ENCODE results near the gene IL17RD. TPM values are rescaled to one million over a fixed set of nuclear protein-coding genes. Genes with fewer than 3 reads are reported as not detected.
A peak's percentile ranks its signal among the peaks of the same experiment; 100 is the strongest.

IL17RD gene
- total RNA-seq, 1 donor from 2014 or later: 47.4 TPM

GRCh38 chr3:57064572-57064971 lies 100.6 kb downstream of the IL17RD start:
- Mint-ChIP-seq H3K36me3 (no peaks in the 10 kb centered on the region), H3K27ac (no peak overlapping the region), H3K9me3 (peaks cover 6% of the 10 kb centered on the region), H3K27me3 (no peaks in the 10 kb centered on the region), H3K4me3 (no peak overlapping the region), H3K4me1 (ENCODE audit: unreplicated experiment) (peaks cover 41% of the 10 kb centered on the region)
- DNase-seq (ENCODE audit: extremely low spot score, unreplicated experiment): no peak
- no peak for TF ChIP-seq CTCF (conservative IDR thresholded peaks at IDR 0.05)

- Mint-ChIP-seq H3K36me3 (no peaks in the 10 kb centered on the region), H3K4me1 (ENCODE audit: unreplicated experiment) (peaks cover 37% of the 10 kb centered on the region), H3K27ac (no peak overlapping the region), H3K4me3 (no peak overlapping the region), H3K9me3 (peaks cover 6% of the 10 kb centered on the region), H3K27me3 (no peaks in the 10 kb centered on the region)
- no peak for DNase-seq (ENCODE audit: extremely low spot score, unreplicated experiment)
- no peak for TF ChIP-seq CTCF (conservative IDR thresholded peaks at IDR 0.05)
Measured at GRCh38 chr3:57064001-57064400, 101.2 kb downstream of the IL17RD start.

- no peak overlapping the region for H3K4me3 Mint-ChIP-seq
- peaks cover 28% of the 10 kb centered on the region for H3K4me1 Mint-ChIP-seq (ENCODE audit: unreplicated experiment)
- H3K36me3 Mint-ChIP-seq: no peaks in the 10 kb centered on the region
- H3K9me3 Mint-ChIP-seq: no peaks in the 10 kb centered on the region
- TF ChIP-seq CTCF (conservative IDR thresholded peaks at IDR 0.05): no peak
- H3K27me3 Mint-ChIP-seq: no peaks in the 10 kb centered on the region
- H3K27ac Mint-ChIP-seq: peak overlapping the region; percentile 20
- DNase-seq (ENCODE audit: extremely low spot score, unreplicated experiment): no peak
Measured at GRCh38 chr3:57063032-57063431, 102.1 kb downstream of the IL17RD start.

GRCh38 chr3:57062101-57062631 lies 103.0 kb downstream of the IL17RD start:
- TF ChIP-seq CTCF (conservative IDR thresholded peaks at IDR 0.05): no peak
- Mint-ChIP-seq H3K27ac (peak overlapping the region; percentile 82), H3K36me3 (no peaks in the 10 kb centered on the region), H3K27me3 (no peaks in the 10 kb centered on the region), H3K4me1 (ENCODE audit: unreplicated experiment) (peaks cover 28% of the 10 kb centered on the region), H3K9me3 (no peaks in the 10 kb centered on the region), H3K4me3 (no peak overlapping the region)
- no peak for DNase-seq (ENCODE audit: extremely low spot score, unreplicated experiment)

- DNase-seq (ENCODE audit: extremely low spot score, unreplicated experiment): no peak
- TF ChIP-seq CTCF (conservative IDR thresholded peaks at IDR 0.05): no peak
- H3K27me3 Mint-ChIP-seq: no peaks in the 10 kb centered on the region
- peaks cover 28% of the 10 kb centered on the region for H3K4me1 Mint-ChIP-seq (ENCODE audit: unreplicated experiment)
- no peak overlapping the region for H3K4me3 Mint-ChIP-seq
- no peaks in the 10 kb centered on the region for H3K36me3 Mint-ChIP-seq
- H3K27ac Mint-ChIP-seq: peak overlapping the region; percentile 82
- no peaks in the 10 kb centered on the region for H3K9me3 Mint-ChIP-seq
Measured at GRCh38 chr3:57061556-57061955, 103.6 kb downstream of the IL17RD start.

Measured in type B pancreatic cell (in vitro differentiated cells).